Measurements from ENCODE around the gene GSDME.

- TF ChIP-seq CTCF (IDR thresholded peaks at IDR 0.05) = no peak
- no peak for TF ChIP-seq ZFX (IDR thresholded peaks at IDR 0.05; ENCODE audit: borderline replicate concordance)
Measured at GRCh38 chr7:24652251-24652939, 104.9 kb downstream of the GSDME start.
